HG02588 (cell line): ENCODE results near the gene MAML3.

ENCODE experiments used
- ATAC-seq: cut with Tn5 transposase; IDR thresholded peaks from one replicate; pipeline ENCODE4 v1.9.1; 2021; ENCODE audit warnings: mild to moderate bottlenecking, moderate library complexity; ENCODE audit not compliant: unreplicated experiment

Gene MAML3

GRCh38 chr4:139740531-139741041, 413.4 kb downstream of the MAML3 start:
- ATAC-seq = no peak

DNA sequence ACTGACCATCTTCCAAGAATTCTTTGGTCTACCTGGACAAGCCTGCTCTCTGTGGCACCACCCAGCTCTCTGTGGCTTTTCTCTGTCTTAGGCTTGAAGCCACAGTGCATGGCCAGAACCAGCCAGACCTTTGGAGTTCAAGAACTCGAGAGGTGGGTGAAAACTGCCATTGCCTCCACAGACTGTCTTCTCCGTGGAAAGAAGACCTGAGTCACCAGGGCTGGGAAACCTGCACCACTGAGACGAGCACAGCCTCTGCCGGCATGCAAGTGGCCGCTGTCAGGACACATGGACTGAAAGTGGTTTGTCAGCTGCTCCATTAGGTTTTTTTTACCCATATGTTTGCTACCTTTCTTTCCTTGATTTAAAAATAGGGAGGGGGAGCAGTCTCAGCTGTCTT, 413.9 kb downstream of the MAML3 start:
- ATAC-seq = no peak

GRCh38 chr4:139738846-139739613, 415.0 kb downstream of the MAML3 start:
- no peak for ATAC-seq

- no peak for ATAC-seq
Observed at GRCh38 chr4:139736661-139737060, 417.3 kb downstream of the MAML3 start.

- ATAC-seq = no peak
Observed at GRCh38 chr4:139736274-139736660, 417.7 kb downstream of the MAML3 start.

DNA sequence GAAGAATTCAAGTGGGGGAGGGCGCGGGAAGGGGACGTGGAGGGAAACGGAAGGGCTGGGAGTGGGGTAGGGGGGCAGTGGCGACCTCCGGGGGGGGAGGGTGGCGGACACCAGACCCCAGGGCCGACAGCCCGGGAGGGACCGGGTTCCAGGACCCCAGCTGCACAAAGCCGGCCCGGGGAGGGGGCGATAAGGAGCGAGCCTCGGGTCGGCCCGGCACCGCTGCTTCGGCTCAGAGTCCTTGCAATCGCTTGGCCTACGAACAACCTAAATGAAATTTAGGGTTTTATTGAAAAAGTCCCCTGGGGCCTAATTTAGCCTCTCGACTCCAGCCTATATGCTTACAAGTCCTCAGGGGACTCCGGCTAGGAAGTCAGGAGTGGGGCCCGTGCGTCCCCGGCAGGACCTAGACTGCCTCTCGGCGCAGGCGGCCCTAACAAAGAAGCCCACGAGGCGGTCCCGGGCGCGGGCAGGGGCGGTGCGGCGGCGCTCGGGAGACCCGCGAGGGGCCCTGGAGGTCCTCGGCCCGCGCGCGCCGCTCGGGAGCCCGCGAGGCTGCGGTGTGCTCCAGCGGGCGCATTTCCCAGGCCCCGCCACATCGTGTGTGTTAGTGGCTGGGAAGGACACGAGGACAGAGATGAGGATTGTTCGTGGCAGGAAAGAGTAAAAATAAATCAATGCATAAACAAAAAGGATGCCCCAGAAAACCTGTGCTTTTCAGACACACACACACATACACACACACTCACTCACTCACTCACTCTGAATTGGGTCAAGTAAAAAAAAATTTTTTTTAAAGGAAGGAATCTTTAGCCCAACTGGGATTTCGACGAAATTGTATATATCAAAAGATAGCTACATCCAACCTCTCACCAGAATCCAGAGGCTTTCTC, 418.4 kb downstream of the MAML3 start:
- no peak for ATAC-seq

- ATAC-seq = peak; percentile 65
Observed at GRCh38 chr4:139734875-139735380, 419.1 kb downstream of the MAML3 start.

DNA sequence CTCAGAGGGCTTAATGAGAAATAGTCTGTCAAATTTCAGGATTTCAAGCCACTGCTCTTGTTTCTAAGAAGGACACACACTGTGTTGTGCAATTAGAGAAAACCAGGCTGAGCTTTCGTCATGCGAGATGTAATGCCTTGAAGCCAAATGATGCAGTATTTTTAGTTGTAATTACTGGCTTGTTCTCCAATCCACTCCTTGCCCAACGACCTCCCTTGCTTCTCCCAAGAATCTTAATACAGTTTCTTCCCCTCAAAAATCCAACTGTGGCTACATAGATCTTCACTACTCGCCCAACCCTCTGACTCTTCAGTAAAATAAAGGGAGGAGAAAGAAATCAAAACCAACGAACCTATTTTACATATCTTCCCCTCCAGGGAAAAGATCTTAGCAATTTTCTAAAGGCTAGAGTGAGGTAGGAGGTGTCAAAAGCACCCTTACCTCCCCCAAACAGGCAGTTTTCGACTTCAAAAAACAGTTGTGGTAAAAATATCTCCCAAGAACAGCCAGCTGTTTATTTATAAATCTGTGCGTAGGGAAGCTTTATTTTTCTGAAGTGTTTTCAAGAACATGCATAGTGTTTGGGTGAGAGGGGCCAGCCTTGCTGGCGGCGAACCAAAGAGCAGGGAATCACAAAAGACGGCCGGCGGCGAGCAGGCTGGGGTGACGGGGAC, 419.6 kb downstream of the MAML3 start:
- no peak for ATAC-seq

GRCh38 chr4:139732991-139733570, 420.9 kb downstream of the MAML3 start:
- no peak for ATAC-seq

DNA sequence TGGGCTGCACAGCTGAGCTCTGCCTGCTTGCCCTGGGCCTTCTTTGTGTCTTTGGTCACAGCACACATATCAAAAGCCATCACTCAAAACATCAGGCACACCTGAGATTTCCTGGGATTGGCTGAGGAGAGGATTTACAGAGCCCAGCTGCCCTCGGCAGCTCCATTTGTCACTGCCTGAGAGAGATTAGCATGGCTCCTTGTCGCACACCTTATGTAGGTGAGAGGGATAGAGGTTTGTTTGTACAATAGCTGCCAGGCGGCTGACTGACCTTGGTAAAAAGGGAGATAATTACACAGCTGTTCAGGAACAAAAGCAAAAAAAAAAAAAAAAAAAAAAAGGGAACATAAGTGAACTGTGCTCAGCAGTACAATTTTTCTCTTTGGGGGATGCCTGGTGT, 425.1 kb downstream of the MAML3 start:
- no peak for ATAC-seq

- no peak for ATAC-seq
Observed at GRCh38 chr4:139728146-139728545, 425.8 kb downstream of the MAML3 start.

- no peak for ATAC-seq
Observed at GRCh38 chr4:139726615-139727014, 427.4 kb downstream of the MAML3 start.

- ATAC-seq = no peak
Observed at GRCh38 chr4:139725236-139725635, 428.7 kb downstream of the MAML3 start.

- no peak for ATAC-seq
Observed at GRCh38 chr4:139721789-139722188, 432.2 kb downstream of the MAML3 start.

- no peak for ATAC-seq
Observed at GRCh38 chr4:139720806-139721205, 433.2 kb downstream of the MAML3 start.

GRCh38 chr4:139719381-139720101, 434.4 kb downstream of the MAML3 start:
- ATAC-seq = no peak

DNA sequence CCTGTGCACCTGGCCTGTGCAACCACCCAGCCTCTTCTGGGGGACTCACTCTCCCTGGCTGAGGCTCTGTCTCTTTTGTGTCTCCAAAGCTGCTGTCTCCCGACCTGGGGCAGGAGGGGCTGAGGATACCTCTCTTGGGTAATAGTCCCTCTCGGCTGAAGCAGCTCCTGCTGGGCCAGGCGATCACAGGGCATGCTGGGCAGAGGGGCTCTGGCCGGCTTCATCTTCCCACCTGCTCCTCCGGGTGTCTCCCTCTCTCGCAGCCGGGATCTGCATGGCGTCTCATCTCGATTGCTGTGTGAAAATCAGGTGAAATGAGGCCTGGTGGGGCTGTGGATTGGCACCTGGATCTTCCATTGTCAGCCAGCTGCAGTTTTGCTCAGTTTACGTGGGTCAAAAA, 435.2 kb downstream of the MAML3 start:
- ATAC-seq = no peak

GRCh38 chr4:139718358-139718757, 435.6 kb downstream of the MAML3 start:
- ATAC-seq = no peak

DNA sequence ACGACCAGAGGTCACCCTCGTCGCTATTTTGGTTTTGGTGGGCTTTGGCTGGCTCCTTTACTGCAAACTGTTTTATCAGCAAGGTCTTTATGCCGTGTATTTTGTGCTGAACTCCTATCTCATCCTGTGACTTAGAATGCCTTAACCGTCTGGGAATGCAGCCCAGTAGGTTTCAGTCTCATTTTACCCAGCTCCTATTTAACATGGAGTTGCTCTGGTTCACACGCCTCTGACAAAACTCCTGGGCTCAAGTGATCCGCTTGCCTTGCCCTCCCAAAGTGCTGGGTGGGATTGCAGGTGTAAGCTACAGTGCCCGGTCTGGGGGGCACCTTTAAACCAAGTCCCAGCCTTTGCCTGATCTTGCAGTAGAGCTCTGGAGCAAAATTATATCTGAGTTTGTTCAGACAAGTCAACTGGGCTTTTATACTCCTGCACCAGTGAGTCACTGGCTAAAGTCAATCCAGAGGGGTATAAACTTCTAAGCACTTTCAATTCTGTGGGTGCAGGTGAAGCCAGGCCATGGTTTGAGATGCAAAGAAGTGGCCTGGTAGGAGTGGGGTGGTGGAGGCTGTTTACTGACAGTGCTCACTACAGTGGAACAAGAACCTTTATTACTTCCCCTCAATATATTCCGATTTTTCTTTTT, 438.1 kb downstream of the MAML3 start:
- ATAC-seq = no peak

DNA sequence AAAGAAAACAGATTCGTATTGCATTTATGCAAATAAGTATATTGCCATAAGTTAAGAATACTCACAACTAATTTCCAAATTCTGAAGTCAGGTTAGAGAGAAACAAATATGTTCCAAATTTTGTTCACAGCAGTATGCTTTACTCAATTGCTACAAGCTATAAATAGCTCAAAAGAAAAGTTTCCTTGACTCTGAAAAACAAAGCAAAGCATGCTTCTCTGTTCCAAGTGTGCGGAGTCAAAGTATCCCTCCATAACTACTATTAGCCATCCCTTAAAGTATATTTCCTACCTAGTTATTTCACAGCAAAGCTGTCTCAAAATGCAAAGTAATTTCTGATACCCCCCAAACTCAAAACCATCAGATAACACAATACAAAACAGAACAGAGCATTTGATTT, 441.1 kb downstream of the MAML3 start:
- no peak for ATAC-seq
